ENCODE measurements around the gene FOXC2.
A peak's percentile ranks its signal among the peaks of the same experiment; 100 is the strongest.

Gene FOXC2

GRCh38 chr16:86556576-86556975 lies 10.1 kb upstream of the FOXC2 start:
- no peak for DNase-seq (ENCODE audit: low spot score)

- DNase-seq (ENCODE audit: low spot score), result no peak
Measured at GRCh38 chr16:86557587-86557986, 9.0 kb upstream of the FOXC2 start.

GRCh38 chr16:86558355-86559193 lies 8.1 kb upstream of the FOXC2 start:
- DNase-seq (ENCODE audit: low spot score), result no peak

GRCh38 chr16:86559802-86560305 lies 6.8 kb upstream of the FOXC2 start:
- no peak for DNase-seq (ENCODE audit: low spot score)

- no peak for DNase-seq (ENCODE audit: low spot score)
Measured at GRCh38 chr16:86562356-86562755, 4.3 kb upstream of the FOXC2 start.

GRCh38 chr16:86563469-86564345 lies 2.9 kb upstream of the FOXC2 start:
- peak; percentile 89 for DNase-seq (ENCODE audit: low spot score)

- DNase-seq (ENCODE audit: low spot score), result no peak
Measured at GRCh38 chr16:86565181-86565631, 1.4 kb upstream of the FOXC2 start.

- no peak for DNase-seq (ENCODE audit: low spot score)
Measured at GRCh38 chr16:86565644-86566511, 751 bp upstream of the FOXC2 start.

GRCh38 chr16:86566966-86567700 lies 504 bp downstream of the FOXC2 start:
- DNase-seq (ENCODE audit: low spot score), result no peak

- DNase-seq (ENCODE audit: low spot score), result no peak
Measured at GRCh38 chr16:86567701-86568581, 1.3 kb downstream of the FOXC2 start.

- DNase-seq (ENCODE audit: low spot score), result no peak
Measured at GRCh38 chr16:86568677-86569623, 2.3 kb downstream of the FOXC2 start.

GRCh38 chr16:86569701-86570447 lies 3.2 kb downstream of the FOXC2 start:
- no peak for DNase-seq (ENCODE audit: low spot score)

- no peak for DNase-seq (ENCODE audit: low spot score)
Measured at GRCh38 chr16:86570558-86571529, 4.2 kb downstream of the FOXC2 start.

- DNase-seq (ENCODE audit: low spot score), result no peak
Measured at GRCh38 chr16:86571530-86571915, 4.9 kb downstream of the FOXC2 start.

GRCh38 chr16:86572041-86572521 lies 5.5 kb downstream of the FOXC2 start:
- DNase-seq (ENCODE audit: low spot score), result no peak

- DNase-seq (ENCODE audit: low spot score), result no peak
Measured at GRCh38 chr16:86572606-86573005, 6.0 kb downstream of the FOXC2 start.

- no peak for DNase-seq (ENCODE audit: low spot score)
Measured at GRCh38 chr16:86573215-86573614, 6.6 kb downstream of the FOXC2 start.

All from Ammon's horn (tissue), 1 donor.